GM21528 (cell line): ENCODE measurements around the gene MARCHF3.

ENCODE experiments used
- ATAC-seq: cut with Tn5 transposase; IDR thresholded peaks from one replicate; pipeline ENCODE4 v1.9.1; 2021; ENCODE audit warnings: mild to moderate bottlenecking, moderate library complexity; ENCODE audit not compliant: unreplicated experiment, low FRiP score

Gene MARCHF3

DNA sequence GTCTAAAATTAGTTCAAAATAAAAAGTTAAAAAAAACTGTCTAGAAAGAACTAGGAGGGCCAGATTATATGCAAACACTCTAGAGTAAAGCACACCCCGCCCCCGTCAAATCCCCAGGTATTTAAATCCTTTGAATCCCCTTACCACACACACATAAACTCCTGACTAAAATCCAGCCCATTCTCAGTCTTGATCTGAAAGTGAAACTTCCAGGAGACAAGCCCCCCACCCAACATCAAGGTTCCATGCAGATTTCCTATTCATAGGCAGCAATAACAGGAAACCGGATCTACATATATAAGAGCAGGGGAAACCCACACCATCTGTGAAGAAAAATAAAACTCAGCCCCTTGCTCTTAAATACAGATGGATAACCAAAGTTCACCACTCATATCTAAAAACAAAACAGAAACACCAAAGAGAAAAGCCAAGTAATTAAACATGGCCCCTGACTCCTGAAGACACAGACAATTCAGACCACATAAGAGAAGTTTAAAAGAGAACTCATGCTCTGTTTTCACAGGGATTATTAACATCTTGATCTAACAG lies 42.3 kb downstream of the MARCHF3 start:
- peak; percentile 92 for ATAC-seq

DNA sequence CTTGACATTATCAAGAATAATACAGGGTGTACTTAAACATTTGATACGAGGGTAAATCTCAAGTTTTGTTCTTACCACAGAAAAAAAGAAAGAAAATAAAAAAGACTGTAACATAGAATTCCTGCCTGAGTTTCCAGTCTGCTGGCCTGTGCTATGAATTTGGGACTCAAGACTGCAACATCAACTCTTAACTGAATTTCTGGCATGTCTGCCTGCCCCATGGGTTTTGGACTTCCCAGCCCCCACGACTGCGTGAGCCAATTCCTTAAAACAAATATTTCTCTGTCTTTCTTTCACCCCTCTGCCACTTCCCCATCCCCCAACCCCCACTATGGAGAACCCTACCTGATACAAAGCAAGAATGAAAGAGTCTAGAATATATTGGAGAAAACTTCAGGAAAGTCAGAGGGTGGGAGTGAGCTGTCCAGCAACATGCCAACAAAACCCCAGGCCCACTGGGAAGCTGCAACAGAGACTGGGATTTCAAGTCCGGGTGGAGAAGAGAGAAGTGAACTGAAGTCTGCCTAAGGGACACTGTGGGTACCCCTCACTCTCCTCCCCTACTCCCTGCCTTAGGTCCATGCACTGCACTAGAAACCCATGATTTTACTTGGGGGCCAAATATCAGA lies 43.0 kb downstream of the MARCHF3 start:
- no peak for ATAC-seq

DNA sequence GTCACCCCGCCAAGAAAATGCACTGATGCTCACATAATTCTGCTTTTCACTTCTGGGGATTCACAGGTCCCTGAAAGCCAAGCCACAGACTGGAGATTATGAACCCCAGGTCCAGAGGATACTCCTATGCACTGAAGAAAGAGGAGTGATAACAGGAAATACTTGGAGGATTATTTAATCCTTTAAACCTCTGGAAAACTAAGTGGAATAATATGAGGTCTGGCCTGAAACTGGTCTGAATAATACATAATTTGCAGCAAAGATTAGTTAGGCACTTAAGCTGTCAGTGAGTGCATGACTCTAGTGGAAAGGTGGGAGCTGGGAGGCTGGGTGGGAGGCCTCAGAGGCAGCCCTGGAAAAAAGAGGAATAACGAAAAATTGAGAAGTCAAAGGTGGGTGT lies 45.7 kb downstream of the MARCHF3 start:
- ATAC-seq, result no peak

DNA sequence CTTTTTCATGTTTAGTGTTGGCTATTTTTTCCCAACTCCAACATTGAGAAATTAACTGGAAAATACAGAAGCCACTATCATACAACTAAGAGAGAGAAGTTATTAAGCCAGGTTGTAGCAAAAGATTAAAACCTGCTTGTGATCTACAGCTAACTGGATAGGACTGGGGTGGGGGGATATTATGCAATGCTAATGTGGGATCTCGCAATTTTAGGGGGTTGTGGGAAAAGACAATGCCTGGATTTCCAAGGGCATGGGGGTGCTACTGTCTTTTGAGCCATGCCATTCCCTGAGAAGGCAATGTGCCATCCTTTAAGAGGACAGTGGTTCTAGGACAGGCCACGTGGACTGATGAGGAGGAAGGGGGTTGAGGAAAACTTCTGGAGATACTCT lies 46.5 kb downstream of the MARCHF3 start:
- no peak for ATAC-seq

DNA sequence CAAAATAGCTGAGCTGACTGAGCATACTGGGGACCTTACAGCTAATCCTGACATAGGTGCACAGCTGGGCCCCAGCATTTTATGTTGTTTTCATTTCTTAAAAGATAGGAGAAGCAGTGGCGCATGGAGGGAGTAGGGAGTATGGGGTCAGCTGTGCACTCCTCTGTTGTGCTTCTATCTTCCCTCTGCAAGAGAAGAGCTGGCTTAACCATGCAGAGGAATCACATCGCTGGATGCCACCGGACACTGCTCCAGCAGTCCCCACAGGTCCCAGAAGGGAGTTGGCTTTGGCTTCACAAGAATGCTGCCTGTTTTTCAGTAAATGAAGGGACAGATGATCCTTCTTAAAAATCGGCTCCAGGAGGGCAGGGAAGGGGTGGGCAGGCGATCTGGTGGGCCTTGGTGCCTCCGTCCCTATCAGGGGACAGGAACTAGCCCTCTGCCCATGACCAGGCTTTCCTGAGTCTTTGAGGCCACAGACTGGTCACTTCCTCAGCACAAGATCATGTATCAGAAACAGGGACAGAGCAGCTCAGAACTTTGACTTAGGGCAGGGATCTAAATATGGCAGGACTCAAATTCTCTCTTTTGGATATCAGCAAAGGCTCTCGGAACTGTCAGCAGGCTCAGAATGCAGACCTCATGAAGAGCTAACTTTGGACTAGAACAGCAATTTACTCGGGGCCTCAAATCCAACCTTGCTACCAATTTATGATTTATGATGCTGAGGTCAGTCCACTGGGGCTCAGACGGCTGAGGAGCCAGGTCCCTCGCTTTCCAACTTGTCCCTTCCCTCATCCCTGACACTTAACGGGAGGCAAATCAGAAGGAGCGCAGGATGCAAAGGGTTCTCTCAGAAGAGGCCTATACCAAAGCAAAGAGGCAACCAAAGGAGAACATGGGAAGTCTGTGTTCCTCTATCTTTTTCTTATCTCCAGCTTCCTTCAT lies 47.2 kb downstream of the MARCHF3 start:
- no peak for ATAC-seq

DNA sequence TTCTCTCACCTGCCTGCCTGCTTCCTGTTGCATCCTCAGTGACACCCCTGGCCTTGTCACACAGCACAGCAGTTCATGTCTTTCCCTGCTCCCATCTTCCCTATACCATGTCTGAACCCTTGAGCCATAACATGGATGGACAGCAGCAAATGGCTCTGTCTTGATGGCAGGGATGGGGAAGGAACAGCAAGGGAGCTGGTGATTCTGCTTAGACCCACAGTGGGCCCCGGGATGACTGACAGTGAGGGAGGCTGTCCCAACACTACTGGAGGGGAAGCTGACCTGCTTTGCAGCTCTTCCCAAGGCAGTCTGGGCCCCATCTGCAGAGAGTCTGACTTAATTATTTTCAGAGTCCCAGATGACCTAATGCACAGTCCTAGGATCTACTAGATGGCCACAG lies 48.2 kb downstream of the MARCHF3 start:
- no peak for ATAC-seq

DNA sequence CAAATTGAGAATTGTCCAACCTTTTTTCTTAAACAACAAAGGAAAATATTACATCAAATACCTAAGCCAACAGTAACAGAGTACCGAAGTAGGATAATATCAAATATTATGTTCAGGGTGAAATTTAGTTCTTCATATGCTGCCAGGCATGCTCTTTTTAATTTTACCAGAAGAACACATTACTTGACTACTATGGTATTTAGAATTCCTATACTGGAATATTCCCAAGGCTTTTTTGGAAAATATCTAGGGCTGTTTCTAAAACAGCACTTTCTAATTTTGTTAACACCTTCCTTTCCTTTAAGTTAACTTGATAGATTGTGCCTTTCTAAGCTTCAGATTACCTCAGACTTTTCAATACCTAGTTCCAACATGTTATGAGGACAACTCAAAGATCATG lies 48.7 kb downstream of the MARCHF3 start:
- no peak for ATAC-seq

DNA sequence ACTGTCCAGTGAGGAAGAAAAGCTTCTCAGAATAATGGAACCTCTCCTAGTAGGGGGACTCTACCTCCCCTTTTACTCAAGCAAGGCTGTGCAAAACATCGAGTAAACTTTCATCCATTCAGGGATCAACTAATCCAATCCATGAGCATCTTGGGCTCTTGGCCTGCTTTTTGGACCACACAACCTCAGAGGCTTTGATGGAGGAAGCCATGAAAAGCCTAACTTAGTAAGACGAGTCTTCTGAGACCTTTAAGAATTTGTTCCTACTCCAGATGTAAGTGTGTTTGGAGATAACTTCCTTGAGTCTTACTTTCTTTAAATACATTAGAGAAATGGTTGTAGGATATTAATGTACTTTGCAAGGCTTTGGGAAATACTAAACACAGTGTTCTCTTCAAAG lies 49.1 kb downstream of the MARCHF3 start:
- no peak for ATAC-seq

DNA sequence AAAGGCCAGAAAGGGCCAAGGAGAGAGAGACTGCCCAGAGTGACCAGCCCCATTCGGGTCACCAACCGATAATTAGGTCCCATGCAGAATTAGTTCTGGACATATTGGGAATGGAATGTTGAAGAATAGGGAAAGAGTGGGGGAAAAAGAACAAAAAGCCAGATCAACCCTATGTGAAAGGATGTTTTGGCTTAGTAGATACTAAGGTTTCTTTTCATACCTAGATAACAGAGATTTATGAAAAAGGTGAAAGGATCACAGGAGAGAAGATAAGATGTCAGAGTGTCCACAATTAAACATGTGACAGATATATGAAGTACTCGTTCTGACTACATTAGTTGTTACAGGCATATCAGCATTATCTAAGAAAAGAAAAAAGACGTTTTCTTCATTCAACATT lies 52.1 kb downstream of the MARCHF3 start:
- no peak for ATAC-seq

DNA sequence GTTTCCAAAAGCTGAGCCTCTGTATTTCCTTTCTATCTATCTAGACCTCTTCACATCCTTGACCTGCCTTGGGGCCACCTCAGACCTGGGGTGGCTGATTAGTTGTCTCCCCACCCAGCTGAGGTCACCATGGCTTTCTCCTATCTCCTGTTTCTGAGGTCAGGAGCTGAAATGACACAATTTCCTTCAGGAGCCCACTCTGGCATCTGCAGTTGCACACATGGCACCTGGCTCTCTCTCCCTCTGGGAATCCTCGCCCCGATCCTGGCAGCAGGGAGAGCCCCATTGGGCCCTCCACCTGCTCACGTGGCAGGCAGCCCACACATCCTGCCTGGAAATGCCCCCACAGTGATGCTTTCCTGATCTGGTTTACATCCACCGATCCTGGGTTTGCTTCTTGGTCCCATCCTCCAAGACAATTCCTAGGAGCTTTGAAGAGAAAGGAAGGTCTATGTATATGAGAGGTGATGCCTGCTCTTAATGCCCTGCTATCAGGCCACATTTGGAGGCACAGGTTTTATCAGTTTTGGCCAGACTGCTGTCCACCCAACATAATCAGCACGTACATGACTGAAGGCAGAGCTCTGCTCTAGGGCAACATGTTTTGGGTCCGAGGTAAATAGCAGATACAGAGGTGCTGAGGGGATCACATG lies 53.7 kb downstream of the MARCHF3 start:
- no peak for ATAC-seq

DNA sequence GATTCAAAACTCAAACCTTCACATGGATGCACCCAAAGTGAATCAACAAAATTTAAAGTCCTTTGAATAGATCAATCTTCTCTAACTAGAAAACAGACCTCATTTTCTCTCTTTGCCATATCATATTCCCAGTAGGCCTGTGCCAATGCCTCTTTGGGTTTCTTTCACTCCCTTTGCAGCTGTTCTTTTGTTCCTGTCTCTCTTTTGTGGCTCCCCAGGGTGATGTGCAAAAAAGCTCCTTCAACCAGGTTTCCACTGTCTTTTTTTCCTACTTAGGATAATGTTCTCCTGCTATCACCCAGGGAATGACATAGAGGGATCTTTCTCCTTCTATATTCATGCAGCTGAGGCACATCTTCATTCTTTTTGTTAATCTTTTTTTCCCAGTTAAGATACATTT lies 54.6 kb downstream of the MARCHF3 start:
- no peak for ATAC-seq

DNA sequence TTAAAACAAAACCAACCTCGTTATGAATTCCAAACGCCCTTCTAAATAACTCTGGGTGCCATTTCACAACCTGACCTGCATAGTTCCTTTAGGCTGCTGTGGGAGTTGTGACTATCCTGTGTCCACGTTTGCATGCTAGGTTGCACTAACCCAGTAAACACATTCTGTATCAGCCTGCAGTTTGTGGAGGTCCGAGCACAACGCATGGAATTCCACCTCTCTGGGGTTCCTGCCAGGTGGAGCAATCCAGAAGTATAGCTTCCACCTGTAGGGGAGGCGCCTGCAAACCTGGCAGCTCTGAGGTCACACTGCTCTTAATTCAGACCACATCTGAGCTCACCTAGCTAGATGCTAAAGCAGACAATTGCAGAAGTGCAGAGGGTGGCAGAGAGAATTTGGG lies 57.2 kb downstream of the MARCHF3 start:
- no peak for ATAC-seq

DNA sequence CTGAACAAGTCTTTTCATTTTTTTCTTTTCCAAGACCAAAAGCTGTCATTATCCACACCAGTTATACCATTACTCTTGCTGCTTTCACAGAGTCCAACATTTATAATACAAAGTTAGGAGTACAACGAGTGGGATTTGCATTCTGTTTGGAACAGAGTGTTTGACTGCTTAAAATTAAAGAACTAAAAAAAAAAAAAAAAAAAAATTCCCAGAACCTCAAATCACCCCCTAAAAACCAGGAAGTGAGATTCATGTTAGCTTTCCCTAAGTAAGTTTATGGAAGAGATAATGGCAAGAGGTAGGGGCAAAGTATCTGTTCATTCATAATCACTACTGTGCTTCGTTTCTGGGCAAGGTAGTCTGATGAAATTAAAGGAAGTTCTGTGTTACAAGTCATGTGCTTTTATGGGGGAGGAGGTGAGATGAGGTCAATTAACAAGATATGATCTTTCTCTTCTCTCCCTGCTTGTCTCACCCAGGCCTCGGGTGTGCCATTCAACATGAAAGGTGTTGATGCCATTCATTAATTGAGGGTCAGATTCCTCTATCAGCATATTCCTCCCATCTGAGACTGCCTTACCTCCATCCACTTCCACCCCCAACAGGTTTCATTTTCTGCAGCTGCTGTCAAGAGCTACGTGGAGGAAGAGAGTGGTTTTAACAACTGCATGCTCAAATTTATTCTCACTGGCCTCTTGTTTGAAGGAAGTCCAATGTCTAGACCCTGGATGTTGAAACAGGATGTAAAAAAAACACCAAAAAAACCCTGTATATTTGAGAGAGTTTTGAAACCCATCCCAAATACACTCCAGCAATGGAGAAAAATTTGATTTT lies 58.1 kb downstream of the MARCHF3 start:
- ATAC-seq, result peak; percentile 78

DNA sequence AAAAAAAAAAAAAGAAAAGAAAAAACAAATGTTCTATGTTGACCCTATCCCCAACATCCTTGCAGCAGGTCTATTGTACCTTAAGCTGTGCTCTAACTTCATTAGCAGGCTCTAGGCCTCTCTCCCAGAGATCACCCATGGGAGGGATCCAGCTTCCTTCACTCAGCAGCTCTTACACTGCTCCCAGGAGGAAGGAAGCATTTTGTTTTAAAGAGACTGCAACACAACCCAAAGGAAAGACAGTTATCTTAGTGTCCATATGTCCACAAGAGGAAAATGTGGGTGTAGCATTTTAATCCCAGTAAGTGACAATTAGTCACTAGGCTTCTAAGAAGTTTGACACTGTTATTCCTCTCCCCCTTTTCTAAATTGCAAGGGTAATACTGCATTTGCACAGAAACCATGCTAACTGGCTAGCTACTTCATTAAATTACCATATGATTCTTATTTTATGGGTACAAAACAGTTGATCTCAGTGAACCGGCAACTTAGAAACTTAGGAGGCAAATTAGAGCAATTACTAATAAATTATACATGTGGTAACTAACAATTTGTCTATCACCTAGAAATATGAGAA lies 58.8 kb downstream of the MARCHF3 start:
- no peak for ATAC-seq

DNA sequence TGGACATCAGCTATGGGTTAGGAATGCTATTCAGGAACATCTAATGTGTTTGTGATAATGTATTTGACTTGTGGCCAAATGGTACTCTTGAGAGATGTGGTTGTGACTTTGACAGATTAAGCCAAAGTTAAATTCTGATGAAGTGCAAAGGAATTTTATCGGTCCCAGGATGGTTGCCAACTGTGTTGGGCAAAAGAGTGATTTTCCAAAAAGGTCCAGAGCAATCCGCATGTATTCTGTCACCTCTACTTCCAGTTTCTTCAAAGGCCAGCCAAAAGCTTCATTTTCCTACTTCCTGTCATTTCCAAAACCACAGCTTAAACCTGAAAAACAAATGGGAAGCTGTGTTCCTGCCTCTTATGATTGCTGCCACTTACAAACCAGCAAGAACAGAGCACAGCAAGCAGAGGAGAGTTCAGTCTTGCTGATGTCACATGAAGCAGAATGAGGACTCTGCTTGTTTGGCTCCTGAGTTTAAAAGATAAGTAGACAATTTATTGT lies 59.8 kb downstream of the MARCHF3 start:
- ATAC-seq, result no peak

DNA sequence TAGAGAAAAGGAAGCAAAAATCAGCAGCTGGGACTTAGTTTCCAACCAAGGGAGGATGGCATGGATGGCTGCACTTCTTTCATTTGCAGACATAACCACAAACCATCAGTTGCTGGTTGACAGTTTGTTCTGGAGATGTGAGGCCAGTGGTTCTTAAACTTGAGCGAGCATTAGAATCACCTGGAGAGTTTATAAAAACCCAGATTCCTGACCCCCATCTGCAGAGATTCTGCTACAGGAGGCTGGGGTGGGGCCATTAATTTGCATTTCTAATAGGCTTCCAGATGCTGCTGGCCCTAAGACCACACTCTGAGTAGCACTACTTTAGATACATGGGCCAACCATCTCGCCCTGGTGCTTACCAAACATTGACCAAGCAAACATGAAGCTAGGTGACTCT lies 60.8 kb downstream of the MARCHF3 start:
- ATAC-seq, result peak; percentile 37

DNA sequence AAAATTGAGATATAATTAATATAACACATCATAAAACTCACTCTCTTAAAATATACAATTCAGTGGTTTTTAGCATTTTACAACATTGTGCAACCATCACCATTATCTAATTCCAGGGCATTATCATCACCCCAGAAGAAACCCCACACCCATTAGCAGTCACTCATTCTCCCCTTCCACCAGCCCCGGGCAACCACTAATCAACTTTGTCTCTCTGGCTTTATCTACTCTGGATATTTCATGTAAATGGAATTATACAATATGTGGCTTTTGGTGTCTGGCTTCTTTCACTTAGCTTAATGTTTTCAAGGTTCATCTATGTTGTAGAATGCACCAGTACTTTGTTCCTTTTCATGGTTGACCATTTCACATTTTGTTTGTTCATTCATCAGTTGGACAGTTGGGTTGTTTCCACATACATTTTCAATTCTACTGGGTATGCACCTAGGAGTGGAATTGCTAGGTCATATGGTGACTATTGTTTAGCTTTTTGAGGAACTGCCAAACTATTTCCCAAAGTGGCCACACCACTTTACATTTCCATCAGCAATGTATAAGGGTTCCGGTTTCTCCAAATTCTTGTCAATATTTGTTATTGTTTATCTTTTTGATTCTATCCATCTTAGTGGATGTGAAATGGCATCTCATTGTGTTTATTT lies 62.4 kb downstream of the MARCHF3 start:
- no peak for ATAC-seq

DNA sequence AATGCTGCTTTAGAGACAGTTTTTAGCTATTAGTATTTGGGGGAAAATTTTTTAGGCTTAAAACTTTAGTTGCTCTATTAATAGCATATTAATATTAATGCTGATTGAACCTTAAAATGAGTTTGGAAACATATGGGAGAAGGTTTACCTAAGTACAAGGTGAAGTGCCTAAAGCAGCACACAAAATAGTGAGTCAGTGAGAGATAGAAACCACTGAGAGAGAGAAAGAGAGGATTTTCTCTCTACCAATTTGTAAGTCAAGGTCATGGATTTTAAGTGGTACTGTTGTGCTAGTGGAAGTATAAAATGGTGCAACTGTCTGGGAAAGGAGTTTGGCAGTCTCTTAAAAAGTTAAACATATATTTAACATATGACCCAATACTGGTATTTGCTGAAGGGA lies 64.9 kb downstream of the MARCHF3 start:
- ATAC-seq, result no peak

DNA sequence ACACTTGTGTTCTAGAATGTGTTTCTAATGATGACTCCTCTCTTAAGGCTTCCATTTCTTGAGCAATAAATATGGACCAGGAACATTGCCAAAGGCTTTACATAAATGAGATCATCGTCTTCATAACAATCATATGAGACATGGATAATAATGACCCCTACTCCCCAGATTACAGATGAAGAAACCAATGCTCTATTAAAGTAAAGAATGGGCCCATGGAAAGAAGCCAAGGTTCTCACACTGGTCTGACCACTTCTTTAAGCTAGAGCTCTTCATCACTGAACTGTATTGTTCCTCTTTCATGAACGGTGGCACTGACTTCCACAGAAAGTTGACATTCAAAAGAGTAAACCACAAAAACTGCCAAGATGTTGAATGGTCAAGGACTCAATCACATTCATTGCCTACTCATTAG lies 65.3 kb downstream of the MARCHF3 start:
- ATAC-seq, result no peak
